ENCODE data around the gene SRRM1. TPM values are rescaled to one million over a fixed set of nuclear protein-coding genes. Genes with fewer than 3 reads are reported as not detected.
A peak's percentile ranks its signal among the peaks of the same experiment; 100 is the strongest.

Gene SRRM1
- total and polyA plus RNA-seq, 2 of the 8 experiments (the other 6 are each of a cell fraction or from before 2014, with no cell fraction given) = 77.1 to 255 TPM

DNA sequence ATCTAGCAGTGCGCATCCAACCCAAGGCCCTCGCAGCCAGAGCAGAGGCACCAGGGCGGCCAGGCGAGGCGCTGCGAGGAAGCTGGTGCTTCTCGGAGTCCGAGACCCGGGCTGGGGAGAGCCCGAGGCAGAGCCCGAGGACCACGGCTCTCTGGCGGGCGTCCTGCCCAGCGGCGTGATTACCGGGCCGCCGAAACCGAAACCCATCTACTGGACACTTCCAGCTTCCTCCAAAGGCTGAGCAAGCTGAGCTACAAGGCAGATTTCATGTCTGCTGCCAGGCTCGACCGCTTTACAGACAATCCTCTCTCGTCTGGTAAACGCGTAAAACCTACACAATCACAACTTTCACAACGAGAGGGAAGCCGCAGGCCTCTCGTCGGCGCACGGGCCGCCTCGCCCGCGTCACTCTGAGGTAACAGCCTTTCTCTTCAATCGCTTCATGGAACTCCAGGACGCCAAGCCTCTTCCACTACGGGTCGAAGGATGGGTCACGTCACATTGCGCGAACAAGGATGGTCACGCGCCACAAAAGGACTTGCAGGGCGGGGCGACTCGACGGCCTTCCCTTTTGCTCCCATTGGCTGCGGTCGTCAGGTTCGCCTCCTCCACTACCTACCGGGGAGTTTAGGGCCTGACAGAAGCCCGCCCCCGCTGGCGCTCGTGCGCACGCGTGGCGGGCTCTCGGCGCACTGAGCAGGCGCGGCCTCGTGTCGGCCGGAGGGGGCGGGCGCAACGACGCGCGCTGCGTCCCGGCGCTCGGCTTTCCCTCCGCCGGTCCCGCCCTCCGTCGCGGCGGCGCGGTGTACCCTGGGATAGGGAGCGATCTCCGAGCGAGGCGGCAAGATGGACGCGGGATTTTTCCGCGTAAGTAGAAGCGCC lies at the start of gene SRRM1 (continued):
- TF ChIP-seq TBP (IDR thresholded peaks at IDR 0.05; ENCODE audit: low read depth, low read length) (peak; percentile 93), CREB1 (IDR thresholded peaks at IDR 0.05) (peak; percentile 87), CHD2 (IDR thresholded peaks at IDR 0.05; ENCODE audit: low read length) (peak; percentile 71; the same call in 1 of the 2 replicates), HDAC2 (IDR thresholded peaks at IDR 0.05; ENCODE audit: borderline replicate concordance in 1 of 2, low read depth in 2 of 2, low read length in 2 of 2) (peak in 1 of 2 experiments; percentile 71; a peak in 1 of 4 replicates), SP1 (IDR thresholded peaks at IDR 0.05; ENCODE audit: low read depth, low read length) (peak; percentile 77; the same call in 1 of the 2 replicates), TEAD4 (IDR thresholded peaks at IDR 0.05; ENCODE audit: low read depth, low read length) (no peak), RAD21 (IDR thresholded peaks at IDR 0.05 in 1 of 2, conservative IDR thresholded peaks at IDR 0.05 in 1 of 2; ENCODE audit: low read depth in 2 of 2, low read length in 2 of 2) (no peak), SIN3A (conservative IDR thresholded peaks at IDR 0.05 in 1 of 2, IDR thresholded peaks at IDR 0.05 in 1 of 2; ENCODE audit: low read depth in 1 of 2, low read length in 2 of 2) (0 out of 4 replicates have a peak, but pooled peaks have one; percentile 17 to 28), TAF1 (IDR thresholded peaks at IDR 0.05; ENCODE audit: low read depth, low read length) (peak; percentile 89), POLR2AphosphoS5 (IDR thresholded peaks at IDR 0.05; ENCODE audit: low read depth, low read length) (peak; percentile 94), SUZ12 (IDR thresholded peaks at IDR 0.05; ENCODE audit: low read length) (peak; percentile 41; the same call in 1 of the 2 replicates), FOSL1 (IDR thresholded peaks at IDR 0.05; ENCODE audit: insufficient read depth, low read depth, low read length) (no peak), BACH1 (IDR thresholded peaks at IDR 0.05; ENCODE audit: low read length) (peak; percentile 91), YY1 (IDR thresholded peaks at IDR 0.05; ENCODE audit: low read depth, low read length) (no peak)
- TF ChIP-seq, protein P1, sequence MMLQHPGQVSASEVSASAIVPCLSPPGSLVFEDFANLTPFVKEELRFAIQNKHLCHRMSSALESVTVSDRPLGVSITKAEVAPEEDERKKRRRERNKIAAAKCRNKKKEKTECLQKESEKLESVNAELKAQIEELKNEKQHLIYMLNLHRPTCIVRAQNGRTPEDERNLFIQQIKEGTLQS (IDR thresholded peaks at IDR 0.05; ENCODE audit: insufficient read depth, low read depth, low read length) = no peak
- TF ChIP-seq, protein P2, sequence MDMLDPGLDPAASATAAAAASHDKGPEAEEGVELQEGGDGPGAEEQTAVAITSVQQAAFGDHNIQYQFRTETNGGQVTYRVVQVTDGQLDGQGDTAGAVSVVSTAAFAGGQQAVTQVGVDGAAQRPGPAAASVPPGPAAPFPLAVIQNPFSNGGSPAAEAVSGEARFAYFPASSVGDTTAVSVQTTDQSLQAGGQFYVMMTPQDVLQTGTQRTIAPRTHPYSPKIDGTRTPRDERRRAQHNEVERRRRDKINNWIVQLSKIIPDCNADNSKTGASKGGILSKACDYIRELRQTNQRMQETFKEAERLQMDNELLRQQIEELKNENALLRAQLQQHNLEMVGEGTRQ (IDR thresholded peaks at IDR 0.05; ENCODE audit: low read length) = peak; percentile 79

Data from H1 (cell line).